GM19467 (cell line): ENCODE results near the gene SESN3.
"Not testable (repeated sequence)": the region's sequence is repeated elsewhere in the genome, so short reads cannot be mapped to it uniquely, and the experiment has no call there.

Experiments
- ATAC-seq: cut with Tn5 transposase; IDR thresholded peaks from one replicate; pipeline ENCODE4 v1.9.1; 2021; ENCODE audit warnings: mild to moderate bottlenecking, moderate library complexity; ENCODE audit not compliant: unreplicated experiment

SESN3 gene

DNA sequence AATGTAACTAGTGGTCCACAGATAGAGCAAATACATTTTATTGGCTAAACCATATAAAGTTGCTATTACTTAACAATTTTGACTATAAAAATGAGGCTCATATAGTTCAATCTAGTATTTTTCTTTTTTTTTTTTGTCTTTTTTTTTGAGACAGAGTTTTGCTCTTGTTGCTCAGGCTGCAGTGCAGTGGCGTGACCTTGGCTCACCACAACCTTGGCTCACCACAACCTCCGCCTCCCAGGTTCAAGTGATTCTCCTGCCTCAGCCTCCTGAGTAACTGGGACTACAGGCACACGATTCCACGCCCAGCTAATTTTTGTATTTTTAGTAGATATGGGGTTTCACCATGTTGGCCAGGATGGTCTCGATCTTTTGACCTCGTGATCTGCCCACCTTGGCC is 3.9 kb downstream of the SESN3 start:
- ATAC-seq: not testable (repeated sequence)

DNA sequence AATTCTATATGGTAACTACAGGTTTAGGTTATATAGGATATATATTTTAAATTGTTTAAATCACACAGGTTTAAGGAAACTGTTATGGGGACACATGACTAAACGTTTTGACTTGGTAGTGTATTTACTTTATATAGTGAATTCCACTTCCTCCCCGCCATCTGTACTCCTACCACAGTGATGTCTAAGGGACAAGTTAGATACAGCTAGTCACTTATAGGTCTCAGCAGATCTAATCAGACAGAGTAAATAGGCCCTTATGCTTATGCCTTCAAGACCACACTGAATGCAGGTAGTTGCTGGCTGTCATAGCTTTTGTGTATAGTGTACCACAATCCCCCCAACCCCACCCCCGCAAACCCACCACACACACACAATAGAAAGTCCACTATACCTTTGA is 8.2 kb downstream of the SESN3 start:
- ATAC-seq: no peak

DNA sequence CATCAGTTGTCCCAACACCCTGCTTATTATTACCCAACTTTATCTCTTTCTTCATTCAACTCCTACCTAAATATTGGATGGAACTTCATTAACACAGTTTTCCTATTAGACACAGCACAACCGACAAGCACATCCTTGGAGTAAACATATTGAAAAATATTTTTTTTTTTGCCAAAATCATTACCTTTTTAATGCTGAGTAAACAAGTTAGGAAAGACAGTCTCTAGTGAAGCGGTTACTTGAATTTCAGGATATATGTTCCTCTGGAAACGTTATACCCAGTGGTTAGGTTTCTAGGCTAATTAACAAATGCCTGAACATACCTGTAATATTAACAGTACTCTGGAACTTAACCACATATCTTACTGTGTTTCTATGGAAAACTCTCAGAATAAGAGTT is 11.4 kb downstream of the SESN3 start:
- no peak for ATAC-seq

DNA sequence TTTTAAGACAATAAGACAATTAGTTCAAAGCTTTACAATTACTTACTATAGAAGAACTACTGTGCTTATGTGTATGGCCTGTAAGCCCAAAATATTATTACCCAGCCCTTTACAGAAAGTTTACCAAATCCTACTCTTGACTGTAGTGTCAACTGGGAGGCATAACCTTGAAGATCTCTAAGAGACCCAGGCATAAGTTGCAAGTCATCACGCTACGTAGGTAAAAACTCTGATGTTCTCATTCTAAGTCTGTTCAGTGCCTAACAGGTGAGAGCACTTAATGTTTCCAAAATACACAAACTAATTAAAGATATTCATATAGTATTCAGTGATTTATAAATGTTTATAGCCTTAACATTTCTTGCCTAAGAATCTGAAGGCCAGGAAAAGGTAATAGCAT is 12.9 kb downstream of the SESN3 start:
- ATAC-seq: no peak

DNA sequence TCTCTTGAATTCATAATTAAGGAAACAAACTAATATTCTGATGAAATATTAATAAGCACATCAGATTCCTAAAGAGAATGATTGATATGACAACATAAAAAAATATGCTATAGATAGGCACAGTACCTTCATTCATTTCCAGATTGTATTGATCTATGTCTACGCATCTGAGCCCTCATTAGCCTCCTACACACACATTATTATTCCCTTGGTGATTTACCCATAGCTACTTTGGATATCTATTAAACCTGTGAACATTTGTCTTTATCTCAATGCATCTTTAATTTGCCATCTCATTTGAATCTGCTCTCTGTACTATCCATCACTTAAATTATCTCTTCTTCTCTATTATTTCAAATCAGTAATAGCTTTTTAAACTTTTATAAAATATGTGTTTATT is 18.4 kb downstream of the SESN3 start:
- ATAC-seq: no peak

DNA sequence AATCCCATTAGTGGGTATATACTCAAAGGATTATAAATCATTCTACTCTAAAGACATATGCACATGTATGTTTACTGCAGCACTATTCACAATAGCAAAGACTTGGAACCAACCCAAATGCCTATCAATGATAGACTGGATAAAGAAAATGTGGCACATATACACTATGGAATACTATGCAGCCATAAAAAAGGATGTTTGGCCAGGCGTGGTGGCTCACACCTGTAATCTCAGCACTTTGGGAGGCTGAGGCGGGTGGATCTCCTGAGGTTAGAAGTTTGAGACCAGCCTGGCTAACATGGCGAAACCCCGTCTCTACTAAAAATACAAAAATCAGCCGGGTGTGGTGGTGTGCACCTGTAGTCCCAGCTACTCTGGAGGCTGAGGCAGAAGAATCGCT is 21.5 kb downstream of the SESN3 start:
- ATAC-seq: not testable (repeated sequence)

DNA sequence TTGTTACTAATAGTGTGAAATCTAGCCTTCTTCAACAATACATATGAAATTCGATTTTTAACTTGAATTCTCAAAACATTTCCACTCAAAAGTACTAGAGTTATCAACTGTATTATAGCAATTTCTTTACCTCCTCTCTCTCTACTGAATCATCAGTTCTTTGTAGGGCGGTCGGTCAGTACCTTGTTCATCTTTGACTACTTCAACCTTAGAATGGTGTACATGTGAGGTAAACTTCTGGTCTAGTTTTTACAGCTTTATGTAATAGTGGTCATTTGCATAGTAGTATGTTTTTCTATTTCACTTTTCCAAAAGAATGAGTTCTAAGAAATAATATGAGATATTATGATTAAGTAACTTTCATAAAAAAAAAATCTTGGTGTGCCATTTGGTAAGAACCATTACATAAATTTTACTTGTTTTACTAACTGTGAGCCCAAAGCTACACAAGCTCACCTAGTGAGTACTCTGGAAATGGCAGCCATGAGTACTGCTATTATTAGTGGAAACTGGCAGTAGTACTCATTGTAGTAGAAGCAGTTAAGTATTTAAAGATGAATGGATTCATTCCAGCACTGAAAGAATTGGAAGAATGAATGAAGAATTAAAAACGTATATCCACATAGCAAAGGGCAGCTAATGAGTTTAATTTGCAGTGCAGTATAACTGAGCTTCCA is 30.1 kb downstream of the SESN3 start:
- ATAC-seq: no peak

DNA sequence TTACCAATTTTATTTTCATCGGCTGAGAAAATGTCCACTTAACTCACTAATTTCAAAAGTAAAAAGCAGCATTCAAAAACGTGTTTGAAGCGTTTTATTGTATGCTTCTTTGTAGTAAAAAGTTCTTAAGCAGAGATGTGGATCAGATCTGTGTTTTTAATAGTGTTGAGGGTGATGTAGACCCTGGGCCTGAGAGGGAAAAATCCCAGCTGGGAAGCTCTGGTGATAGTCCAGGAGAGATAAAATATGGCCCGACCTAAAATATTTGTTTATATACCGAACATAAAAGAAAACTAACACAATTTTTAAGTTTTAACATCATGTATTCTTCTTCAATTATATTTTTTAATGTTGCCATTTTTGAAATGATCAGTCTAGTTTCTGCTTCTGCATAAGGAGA is 35.2 kb downstream of the SESN3 start:
- ATAC-seq: no peak

DNA sequence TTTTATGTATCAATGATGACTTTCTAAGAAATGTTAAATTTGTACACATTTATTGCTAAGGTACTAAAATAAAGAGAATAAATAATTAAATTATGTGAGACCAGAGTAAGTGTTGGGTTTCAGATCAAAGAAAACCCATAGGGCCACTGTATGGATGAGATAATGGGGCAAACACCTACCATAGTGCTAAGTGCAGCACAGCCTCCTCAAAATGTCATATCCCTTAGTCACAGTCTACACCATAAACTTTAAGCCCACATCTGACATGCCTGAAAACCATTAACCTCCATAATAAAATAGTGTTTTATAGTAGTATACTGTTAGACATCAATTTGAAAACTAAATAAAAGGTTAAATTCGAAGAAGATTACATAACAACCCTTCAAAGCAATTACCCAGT is 37.5 kb downstream of the SESN3 start:
- no peak for ATAC-seq

DNA sequence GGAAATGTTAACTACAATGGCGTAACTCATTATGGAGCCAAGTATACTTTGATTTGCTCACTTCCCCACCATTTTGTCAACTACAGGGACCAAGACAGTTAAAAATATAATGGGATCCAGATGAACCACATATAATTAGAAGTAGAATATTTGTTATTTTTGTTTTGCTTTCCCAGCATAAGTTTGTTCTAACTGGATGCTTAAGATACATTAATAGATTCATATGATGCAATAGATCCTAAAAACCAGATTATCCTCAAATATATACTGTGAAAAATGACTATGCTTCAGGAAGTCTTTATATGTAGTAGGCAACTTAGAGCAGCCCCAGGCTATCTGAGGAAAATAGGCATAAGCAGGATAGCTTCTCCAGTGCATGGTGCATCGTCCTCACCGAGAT is 38.3 kb downstream of the SESN3 start:
- no peak for ATAC-seq

DNA sequence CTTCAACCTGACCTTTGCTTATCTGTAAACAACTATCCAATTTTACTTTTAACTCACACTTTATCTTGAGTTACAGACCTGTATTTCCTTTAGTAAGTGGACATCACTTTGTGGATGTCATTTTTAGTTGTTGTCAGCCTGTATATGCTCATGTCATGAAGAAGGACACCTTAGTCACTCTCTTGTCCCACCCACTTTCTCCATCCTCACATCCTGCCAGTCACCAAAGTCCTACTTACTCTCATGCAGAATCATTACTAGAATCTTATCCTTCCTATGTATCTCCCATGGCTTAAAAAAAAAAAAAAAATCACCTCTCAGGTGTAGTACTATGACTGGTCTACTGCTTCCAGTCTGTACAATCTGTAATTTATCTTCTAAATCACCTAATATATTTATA is 43.3 kb downstream of the SESN3 start:
- ATAC-seq: no peak

DNA sequence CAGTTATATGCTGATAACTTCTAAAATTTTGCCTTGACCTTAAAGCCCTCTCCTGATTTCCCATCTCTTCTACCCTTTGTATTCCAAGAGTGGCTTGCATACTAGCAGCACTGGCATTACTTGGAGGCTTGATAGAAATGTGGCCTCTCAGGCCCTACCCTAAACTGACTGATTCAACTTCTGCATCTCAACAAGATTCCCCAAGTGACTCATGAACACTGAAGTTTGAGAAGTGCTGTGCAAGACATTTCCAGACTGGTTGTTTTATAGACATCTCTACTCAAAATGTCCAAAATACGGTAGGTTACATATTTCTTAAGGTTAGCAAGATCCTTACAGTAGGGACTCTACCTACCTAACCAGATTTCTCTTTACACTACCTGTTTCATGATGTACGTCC is 48.6 kb downstream of the SESN3 start:
- no peak for ATAC-seq

DNA sequence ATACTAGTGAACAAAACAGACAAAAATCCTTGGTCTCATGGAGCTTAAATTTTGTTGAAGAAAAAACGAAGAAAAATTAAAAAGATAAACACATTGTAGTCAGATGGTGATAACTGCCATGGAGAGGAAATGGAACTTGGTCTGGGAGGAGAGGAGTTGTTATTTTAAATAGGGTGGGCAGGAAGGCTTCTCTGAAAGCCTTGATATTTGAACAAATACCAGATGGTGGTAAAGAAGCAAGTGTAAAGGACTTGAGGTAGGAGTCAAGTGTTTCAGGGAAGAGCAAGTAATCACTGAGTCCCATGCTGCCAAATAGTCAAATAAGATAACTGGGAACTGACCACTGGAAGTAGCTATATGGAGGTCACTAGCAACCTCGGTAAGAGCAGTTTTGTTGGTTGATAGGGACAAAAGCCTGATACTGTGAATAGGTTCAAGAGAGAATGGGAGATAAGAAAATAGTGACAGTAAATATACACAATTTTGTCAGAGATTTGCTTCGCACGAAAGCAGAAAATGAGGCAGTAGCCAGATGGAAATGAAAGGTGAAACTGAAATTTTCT is 55.1 kb downstream of the SESN3 start:
- ATAC-seq: no peak

DNA sequence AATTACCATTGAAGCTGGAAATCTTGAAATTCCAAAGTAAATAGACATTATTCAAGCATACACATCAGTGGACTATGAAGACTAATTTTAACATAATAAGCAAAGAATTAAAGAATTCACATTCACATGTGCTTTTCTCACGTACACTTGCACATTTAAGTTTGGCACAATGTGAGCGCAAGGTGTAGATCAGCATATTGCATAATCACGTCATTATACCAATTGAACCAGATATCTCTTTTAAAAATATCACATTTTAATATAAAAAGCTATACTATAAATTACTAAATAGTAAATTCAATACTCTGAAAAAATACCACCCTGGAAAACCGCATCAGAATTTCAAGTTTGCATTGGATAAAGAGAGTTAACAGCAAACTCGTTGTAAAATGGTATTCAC is 60.7 kb downstream of the SESN3 start:
- no peak for ATAC-seq

DNA sequence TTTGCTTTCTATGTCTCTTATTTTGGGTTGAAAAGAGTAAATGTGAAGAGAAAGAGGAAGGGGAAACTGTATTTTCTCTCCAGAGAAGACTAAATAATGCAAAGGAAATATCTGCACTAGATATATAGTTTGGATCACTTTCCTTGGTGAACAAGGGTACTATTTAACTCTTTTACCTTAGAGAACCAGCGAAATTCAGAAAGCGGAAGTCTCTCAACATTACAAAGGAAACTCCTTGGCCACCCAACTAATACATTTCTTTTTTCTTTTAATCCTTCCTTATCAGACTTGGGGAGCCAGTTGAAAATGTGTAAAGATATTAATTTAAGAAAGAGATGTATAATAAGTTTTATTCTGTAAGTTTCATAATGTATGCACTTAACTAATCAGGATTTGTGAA is 64.2 kb downstream of the SESN3 start:
- ATAC-seq: no peak

DNA sequence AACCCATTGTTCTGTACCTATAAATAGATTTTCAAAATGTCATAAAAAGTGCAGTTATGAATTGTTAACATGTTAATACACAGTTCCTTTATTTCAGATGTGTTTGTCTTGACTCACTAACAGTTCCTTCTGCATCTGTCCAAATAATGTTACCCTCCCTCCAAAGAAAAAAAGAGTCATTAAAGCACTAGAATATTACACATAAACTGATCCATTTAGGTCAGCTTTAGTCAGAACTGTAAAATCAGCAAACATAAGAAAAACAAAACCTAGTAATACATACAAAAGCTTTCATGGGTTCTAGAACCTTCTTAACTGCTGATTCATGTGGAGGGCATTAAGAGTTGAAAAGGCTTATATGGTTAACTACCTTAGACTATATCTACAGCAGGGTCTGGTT is 65.4 kb downstream of the SESN3 start:
- no peak for ATAC-seq

DNA sequence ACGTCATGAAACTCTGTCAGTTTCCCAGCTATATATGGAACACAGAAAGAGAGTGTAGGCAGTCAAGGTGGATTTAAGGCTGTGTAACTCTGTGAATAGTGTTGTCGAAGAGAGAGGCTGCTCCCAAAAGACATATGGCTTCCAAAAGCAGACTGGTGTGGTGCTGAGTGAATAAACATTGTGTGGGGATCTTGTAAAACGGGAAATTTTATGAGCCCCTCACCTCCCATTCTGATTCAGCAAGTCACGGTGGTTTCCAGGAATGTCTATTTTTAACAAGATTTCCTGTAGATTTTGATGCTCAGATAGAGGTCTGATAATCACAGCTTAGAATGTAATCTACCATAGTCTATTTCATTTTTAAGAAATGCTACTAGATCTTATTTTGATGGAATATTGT is 67.9 kb downstream of the SESN3 start:
- ATAC-seq: no peak

DNA sequence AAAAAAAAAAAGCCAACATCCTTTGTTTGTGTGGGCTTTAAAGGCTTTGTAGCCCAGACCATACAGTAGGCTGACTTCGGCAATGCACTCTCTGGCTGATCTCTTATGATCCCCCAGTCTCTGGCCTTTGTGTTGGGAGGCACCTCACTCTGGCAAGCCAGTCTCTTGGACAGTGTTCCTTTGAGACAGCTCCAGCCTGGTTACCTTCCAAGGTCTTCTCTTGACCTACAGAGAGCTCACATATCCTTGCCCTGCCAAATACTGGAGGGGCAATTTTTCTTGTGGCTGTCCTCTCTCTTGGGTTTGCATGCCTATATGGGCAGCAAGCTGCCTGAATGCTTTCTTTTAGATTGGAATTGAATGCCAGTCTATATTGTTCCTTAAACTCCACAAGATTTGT is 69.8 kb downstream of the SESN3 start:
- no peak for ATAC-seq

DNA sequence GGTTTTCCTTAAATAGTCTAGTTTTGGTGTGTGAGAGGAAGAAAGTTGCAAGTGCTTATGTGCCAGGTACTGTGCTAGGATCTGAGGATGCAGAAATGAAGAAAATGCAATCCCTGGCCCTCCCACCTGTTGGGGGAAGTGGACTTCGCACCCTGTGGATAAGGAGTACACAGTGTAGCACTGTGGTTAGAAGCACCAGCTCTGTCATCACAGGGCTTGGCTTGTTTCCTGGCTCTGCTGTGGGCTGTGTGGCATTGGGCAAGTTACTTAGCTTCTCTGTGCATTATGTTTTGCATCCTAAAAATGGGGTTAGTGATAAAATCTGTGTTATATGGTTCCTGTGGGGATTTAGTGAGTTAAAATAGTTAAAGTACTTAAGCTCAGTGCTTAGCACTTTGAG is 73.2 kb downstream of the SESN3 start:
- no peak for ATAC-seq

DNA sequence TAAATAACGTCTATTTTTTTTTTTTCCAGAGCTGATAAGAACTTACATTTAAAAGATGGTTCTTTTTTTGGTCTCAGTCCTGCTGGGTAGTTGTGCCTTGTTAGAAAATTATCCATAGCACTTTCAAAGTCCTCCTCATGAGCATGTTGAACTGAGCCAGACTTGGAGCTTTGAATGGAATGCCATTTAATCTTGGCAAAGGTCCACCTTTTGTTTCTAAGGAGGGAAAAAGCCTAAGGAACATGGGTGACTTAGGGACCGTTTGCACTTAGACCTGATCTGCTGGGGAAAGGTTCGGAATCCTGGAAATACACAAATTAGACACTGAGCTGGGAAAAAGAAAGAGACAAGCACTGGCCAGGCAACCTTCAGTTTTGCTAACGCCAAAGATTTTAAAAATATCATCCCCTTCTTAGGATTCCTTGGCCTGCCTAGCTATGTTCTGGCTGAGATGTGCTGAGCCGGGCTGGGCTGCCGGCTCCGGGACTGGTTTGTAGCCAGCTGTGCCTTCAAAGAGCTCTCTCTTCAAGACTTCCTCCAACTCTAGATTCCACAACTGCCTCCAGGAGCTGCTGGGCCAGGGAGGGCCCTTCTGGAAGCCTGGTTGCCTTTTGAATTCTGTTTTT is 74.0 kb downstream of the SESN3 start:
- ATAC-seq: no peak

DNA sequence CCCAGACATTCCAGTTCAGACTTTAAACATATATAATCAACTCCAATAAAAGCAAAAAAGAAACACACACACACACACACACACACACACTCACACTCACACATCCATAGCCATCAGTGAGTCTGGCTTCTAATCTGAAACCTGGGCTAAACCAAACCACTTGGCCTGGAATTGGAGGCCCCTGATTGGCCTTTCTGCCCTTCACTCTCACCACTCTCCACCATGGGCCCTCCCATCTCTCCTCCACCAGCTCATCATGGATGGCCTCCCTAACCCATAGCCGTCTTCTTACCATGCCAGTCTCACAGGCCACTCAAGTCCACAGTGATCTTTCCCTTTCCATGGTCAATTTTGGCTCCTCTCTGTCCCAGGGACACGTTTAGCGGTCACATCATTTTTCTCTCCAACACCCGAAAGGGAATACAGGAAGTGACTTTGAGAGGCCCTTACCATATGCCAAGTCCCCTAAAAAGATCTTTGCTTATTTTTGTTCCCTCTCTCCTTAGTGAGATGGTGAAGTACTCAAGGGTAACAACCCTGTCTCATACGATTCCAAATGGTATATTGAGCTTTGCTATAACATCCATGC is 74.8 kb downstream of the SESN3 start:
- no peak for ATAC-seq

DNA sequence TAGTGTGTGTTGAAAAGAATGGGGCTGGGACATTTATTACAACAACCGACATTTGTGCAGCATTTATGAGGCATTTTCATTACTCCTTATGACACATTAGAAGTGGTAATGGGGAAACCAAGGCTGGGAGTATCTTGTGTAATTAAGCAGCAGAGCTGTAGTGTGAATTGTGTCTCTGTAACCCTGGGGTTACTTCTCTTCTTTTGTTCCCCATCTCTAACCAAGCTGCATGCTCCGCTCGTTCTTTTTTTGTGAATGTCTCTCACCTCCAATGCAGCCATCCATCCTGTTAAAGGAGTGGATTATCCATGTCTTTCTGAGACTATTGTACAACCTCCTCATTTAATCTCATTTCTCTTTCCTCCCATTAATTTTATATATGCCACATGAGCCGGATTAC is 75.6 kb downstream of the SESN3 start:
- ATAC-seq: no peak
